ENCODE results near the gene VEGFC.

DNA sequence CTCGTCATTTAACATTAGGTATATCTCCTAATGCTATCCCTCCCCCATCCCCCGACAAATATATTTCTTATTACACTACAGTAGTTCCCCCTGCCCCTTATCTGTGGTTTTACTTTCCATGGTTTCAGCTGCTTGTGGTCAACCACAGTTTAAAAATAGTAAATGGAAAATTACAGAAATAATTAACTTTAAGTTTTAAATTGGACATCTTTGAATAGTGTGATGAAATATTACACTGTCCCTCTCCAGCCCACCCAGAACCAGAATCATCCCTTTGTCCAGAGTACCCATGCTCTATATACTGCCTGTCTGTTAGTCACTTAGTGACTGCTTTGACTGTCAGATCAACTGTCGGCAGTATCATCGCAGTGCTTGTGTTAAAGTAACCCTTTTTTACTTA is 47.4 kb upstream of the VEGFC start:
- TF ChIP-seq, protein P1, sequence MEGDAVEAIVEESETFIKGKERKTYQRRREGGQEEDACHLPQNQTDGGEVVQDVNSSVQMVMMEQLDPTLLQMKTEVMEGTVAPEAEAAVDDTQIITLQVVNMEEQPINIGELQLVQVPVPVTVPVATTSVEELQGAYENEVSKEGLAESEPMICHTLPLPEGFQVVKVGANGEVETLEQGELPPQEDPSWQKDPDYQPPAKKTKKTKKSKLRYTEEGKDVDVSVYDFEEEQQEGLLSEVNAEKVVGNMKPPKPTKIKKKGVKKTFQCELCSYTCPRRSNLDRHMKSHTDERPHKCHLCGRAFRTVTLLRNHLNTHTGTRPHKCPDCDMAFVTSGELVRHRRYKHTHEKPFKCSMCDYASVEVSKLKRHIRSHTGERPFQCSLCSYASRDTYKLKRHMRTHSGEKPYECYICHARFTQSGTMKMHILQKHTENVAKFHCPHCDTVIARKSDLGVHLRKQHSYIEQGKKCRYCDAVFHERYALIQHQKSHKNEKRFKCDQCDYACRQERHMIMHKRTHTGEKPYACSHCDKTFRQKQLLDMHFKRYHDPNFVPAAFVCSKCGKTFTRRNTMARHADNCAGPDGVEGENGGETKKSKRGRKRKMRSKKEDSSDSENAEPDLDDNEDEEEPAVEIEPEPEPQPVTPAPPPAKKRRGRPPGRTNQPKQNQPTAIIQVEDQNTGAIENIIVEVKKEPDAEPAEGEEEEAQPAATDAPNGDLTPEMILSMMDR (IDR thresholded peaks at IDR 0.05; ENCODE audit: poor library complexity): no peak
- TF ChIP-seq EZH2 (IDR thresholded peaks at IDR 0.05; ENCODE audit: borderline replicate concordance): no peak
- no peak for TF ChIP-seq EZH2phosphoT487 (IDR thresholded peaks at IDR 0.05; ENCODE audit: low read depth, severe bottlenecking, unreplicated experiment)

Data from hepatocyte (in vitro differentiated cells).